Stimulated activated CD4-positive, alpha-beta T cell treated with anti-CD3 and anti-CD28 coated beads, TNF-alpha, amount 100 ng/mL, for 24 hours (primary cell): ENCODE measurements around the gene THUMPD2.
A peak's percentile ranks its signal among the peaks of the same experiment; 100 is the strongest.
"Not testable (repeated sequence)": the region's sequence is repeated elsewhere in the genome, so short reads cannot be mapped to it uniquely, and the experiment has no call there.

ENCODE experiments used
- DNase-seq, 3 experiments: peaks; one replicate each; pipeline ENCODE4 v3.0.0-alpha.2; 2020; ENCODE audit warnings: low read depth in 3 of 3

The THUMPD2 gene

GRCh38 chr2:39778775-39779340 is at the start of gene THUMPD2:
THUMPD2 (minus strand) TSS chr2:39779258; CDS start chr2:39779239, 19 bp downstream.
- peak; percentile 27 to 63 (median 41) for DNase-seq

DNA sequence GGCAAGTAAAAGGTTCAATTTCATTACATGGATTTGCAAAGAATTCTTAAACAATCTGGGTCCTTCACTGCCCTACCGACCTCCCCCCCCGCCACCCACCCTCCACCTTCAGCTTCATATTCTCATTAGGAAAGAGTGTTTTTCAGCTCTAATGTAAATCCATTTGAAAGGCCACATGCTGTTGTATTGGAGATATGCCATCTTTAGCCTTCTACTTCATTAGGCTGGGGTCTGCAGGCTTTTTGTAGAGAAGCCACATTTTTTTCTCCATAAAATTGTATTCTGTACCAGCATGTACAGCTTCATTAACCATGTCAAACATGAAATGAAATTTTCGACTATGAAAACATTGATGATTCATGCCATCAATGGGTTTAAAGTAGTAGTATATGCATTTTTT is 42.8 kb upstream of the THUMPD2 start:
- DNase-seq = no peak

GRCh38 chr2:39816845-39817244 is 37.8 kb upstream of the THUMPD2 start:
- DNase-seq = no peak

- no peak for DNase-seq
Observed at GRCh38 chr2:39816428-39816827, 37.4 kb upstream of the THUMPD2 start.

DNA sequence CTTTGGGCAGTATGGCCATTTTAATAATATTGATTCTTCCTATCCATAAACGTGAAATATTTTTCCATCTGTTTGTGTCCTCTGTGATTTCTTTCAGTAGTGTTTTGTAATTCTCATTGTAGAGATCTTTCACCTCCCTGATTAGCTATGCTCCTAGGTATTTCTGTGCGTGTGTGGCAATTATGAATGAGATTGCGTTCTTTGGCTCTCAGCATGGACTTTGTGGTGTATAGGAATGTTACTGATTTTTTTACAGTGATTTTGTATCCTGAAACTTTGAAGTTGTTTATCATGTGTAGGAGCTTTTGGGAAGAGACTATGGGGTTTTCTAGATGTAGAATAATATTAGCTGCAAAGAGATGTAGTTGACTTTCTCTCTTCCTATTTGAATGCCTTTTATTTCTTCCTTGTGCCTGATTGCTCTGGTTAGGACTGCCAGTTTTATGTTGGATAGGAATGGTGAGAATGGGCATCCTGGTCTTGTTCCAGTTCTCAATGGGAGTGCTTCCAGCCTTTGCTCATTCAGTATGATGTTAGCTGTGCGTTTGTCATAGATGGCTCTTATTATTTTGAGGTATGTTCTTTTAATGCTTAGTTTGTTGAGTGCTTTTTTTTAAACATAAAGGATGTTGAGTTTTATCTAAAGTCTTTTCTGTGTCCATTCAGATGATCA is 27.0 kb upstream of the THUMPD2 start:
- no peak for DNase-seq

DNA sequence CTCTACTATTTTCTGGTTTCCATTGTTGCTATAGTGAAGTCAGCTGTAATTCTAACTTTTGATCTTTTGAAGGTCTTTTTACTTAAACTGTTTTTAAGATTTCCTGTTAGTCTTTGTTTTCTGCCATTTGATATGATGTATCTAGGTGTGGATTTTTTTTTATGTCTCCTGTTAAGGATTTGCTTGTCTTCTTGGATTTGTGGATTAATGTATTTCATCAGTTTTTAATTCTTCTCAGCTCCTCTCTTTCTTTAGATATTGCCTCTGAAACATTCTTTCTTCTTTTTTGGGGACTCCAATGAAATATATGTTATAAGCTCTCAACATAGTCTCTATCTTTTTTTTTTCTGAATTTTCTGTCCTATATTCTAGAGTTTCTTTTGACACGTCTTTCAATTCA is 24.8 kb upstream of the THUMPD2 start:
- no peak for DNase-seq

DNA sequence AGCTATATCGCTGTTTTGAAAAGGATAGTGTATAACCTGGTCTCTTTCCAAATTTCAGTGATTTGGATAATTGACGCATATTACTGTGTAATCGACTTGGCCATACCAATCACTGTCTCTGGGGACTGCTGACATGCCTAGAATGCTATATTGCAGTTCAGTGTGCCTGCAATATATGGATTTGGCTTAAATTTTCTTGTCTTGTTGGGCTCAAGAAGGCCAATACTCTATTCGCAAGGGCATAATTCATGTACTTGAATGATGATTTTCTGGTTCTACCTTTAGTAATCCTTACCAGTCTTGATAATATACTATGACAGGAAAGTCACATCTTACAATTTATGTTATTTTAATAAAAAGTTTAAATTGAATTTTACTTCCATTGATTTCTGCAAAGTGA is 21.7 kb upstream of the THUMPD2 start:
- DNase-seq = no peak

- no peak for DNase-seq
Observed at GRCh38 chr2:39796134-39796533, 17.1 kb upstream of the THUMPD2 start.

GRCh38 chr2:39790216-39790818 is 11.3 kb upstream of the THUMPD2 start:
- not testable (repeated sequence) for DNase-seq

DNA sequence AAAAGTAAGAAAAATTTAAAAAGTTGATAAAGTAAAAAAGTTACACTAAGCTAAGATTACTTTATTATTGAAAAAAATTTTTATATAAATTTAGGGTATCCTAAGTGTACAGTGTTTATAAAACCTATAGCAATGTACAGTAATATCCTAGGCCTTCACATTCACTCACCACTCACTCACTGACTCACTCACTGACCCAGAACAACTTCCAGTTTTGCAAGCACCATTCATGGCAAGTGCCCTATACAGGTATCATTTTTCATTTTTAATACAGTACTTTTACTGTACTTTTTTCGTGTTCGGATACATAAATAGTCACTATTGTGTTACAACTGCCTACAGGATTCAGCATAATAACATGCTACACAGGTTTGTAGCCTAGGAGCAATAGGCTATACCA is 8.9 kb upstream of the THUMPD2 start:
- no peak for DNase-seq

DNA sequence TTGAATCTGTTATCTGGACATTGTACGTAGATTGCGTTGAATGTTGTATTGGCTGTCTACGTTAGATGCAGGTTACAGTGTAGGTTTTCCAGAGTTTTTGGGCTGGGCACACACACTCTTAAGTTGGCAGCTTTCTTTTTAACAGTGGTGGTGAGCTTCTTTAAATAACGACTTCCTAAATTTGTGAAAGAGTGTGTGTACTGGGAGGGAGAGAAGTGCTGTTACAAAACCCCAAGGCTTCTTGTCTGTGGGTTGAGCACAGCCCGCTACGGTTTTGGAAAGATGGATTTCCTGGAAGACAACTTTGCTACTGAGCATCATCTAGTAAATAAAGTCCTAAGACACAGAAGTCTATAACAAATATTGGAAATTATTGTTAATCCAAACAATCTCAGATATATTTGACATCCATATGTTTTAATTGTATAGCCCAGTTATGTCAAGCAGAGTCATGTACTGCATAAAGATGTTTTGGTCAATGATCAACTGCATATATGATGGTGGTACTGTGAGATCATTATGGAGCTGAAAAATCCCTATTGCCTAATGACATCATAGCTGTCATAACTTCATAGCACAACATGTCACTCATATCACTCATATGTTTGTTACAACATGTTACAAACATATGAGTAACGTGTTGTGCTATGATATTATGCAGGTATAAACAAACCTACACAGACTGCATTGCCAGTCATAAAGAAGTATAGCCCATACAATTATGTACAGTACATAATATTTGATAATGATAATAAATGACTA is 7.9 kb upstream of the THUMPD2 start:
- DNase-seq = no peak

DNA sequence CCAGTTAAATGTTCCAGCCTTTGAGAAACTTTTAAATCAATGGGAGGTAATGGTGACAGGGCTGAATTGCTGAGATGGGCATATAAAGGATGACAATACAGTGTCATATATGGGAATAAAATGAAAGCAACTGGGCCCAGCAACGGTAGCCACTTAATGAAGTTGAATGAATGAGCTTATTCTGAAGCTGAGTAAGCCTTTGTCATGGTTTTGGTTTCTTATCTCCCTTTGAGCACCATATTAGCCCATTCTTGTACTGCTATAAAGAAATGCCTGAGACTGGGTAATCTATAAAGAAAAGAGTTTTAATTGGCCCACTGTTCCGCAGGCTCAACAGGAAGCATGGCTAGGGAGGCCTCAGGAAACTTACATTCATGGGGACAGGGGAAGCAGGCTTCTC is 3.5 kb upstream of the THUMPD2 start:
- DNase-seq = no peak

GRCh38 chr2:39781697-39782096 is 2.6 kb upstream of the THUMPD2 start:
- DNase-seq = no peak

DNA sequence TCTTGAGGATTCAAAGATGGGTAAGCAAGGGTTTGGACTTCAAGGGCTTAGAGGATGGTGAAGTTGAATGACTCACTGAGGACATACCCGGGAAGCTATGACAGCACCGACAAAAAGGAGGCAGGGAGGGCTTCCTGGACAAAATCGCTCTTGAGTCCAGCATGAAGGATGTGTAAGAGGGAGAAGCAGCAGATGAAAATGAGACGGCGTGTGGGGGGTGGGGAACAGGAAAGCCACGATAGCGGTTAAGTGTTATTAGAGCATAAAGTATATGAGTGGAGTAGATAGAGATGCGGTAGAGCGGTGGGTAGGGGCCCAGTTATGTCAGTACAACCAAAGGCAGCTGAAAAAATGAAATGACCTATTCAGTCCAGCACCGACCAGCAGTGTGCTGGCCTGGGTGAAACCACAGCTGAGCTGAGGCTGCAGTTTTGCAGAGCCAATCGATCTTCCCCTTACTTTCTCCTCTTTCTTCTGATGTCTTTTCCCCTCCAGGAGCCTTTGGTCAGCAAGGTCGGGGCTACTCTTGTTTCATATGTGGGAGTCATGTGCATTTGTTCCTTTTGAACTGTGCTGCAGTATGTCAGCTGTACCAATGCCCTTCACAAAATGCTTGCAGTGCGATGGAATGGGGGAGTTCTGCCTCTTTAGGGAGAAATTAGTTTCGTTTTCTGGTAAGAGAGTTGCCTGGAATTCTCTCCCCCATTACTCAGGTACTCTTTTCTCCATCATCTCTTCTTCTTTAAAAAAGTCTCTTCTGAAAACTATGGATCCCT is 2.0 kb upstream of the THUMPD2 start:
- DNase-seq = no peak

- no peak for DNase-seq
Observed at GRCh38 chr2:39779927-39780326, 869 bp upstream of the THUMPD2 start.

DNA sequence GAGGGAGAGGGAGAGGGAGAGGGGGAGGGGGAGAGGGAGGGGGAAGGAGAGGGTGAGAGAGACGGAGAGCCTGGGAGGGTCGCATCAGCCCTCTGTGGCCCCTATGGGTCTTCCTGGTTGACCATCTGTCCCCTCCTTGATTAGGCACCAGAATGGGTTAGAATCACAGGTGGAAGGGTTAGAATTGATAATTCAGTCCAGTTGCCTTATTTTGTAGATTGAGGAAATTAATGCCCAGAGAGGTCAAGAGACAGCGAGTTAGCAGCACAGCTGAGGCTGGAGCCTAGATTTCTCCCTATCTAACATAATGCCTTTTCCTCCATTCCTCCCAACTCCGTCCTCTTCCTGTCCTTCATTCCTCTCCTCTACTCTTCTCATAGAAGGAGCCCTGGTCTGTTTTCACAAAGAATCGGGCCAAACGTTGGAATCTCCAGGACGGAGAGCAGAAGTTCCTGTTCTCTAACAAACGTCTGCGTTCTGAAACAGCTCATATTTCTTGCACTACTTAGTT is 338 bp upstream of the THUMPD2 start:
- DNase-seq = no peak

DNA sequence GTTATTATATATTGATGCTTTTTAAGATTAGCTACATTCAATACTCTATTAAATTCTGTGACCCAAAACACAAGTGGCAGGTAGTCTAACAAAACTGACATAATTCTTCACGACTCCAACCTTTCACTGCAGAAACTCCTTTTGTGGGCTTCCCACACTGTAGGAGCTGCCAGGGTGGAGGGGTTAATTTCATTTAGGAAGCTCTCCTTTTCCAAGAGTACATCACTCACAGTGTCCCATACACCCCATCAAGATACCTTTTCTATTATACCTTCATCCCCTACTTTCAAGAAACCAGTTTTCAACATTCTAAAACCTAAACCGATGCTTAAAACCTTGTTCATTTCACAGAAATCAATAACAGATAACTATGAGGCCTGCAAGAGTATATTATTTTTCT is 825 bp downstream of the THUMPD2 start:
- no peak for DNase-seq

GRCh38 chr2:39772812-39773152 is 6.3 kb downstream of the THUMPD2 start:
- no peak for DNase-seq

GRCh38 chr2:39772086-39772811 is 6.8 kb downstream of the THUMPD2 start:
- no peak for DNase-seq

- DNase-seq = no peak
Observed at GRCh38 chr2:39762448-39762847, 16.6 kb downstream of the THUMPD2 start.

DNA sequence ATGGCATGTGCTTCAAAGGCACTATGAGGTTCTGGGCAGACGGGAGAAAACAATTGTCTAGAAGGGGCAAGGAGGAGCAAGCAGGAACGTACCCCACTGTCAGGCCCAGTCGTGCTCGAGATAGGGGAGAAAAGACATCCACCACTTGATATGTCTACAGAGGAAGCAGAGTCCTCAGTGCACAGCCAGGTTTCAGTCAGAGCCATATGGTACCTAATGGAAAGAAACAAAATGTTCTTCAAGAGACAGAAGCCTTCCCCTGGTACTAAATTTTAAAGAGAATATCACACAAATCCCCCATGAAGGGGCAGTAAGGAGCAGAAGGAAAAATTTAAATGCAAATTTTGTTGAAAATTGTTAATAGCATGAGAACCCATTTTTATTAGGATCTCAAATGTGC is 21.9 kb downstream of the THUMPD2 start:
- no peak for DNase-seq
